AG20443 (cell line): ENCODE measurements around the gene CYP1A1.

Experiments
- DNase-seq: peaks from one replicate; pipeline ENCODE4 v3.0.0; 2012; ENCODE audit warnings: low spot score, mixed read lengths

CYP1A1 gene, protein sequence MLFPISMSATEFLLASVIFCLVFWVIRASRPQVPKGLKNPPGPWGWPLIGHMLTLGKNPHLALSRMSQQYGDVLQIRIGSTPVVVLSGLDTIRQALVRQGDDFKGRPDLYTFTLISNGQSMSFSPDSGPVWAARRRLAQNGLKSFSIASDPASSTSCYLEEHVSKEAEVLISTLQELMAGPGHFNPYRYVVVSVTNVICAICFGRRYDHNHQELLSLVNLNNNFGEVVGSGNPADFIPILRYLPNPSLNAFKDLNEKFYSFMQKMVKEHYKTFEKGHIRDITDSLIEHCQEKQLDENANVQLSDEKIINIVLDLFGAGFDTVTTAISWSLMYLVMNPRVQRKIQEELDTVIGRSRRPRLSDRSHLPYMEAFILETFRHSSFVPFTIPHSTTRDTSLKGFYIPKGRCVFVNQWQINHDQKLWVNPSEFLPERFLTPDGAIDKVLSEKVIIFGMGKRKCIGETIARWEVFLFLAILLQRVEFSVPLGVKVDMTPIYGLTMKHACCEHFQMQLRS

DNA sequence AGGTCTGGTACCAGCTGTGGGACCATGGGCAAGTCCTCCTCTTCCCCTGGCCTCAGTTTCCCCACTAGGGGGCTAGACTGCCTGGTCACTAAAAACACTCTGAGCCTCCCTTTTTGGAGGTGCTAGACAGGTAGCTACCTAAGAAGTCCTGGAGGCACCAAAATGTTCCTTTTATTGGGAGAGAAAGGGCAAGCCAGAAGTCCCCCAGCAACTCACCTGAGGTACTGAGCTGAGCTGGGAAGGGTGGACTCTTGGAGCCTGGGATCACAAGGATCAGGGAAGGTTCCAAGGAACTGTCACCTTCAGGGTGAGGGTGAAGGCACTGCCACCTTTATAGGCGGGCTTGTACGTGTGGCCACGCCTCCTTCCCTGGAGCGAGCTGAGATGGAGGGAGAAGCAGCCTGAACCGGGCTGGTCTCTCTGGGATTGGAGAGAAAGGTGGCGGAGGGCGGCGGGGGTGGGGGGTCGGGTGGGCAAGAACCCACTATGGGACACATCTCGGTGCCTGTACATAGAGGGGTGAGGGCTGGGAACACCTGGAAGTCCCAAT lies at the start of gene CYP1A1:
TSS of gene CYP1A1 (minus strand) at position 304 of the 550 bp plus-strand sequence. CDS start 2,431 bp downstream, outside the sequence.
- DNase-seq: no peak

DNA sequence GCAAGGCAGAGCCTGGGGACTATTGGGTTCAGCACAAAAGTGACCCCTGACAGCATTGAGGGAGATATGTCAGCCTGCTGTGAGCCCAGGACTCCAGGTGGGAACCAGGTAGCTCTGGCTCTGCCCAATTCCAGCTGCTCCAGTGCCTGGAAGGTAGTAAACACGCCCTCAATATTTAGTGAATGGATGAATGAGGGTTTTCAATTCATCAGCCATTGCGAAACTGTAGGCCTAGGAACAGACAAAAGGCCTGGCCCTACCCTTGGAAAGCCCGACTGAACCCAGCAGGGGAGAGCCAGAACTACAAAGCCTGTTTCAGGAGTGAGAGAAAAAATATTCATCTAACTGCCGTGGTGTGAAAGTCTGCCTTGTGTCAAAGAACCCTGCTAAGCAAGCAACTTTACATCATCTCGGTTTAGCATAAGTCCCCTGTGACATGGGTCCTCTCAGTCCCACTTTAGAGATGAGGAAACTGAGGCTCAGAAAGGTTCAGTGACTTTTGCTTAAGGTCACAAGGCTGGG lies 48.5 kb upstream of the CYP1A1 start:
- peak; percentile 38 for DNase-seq

DNA sequence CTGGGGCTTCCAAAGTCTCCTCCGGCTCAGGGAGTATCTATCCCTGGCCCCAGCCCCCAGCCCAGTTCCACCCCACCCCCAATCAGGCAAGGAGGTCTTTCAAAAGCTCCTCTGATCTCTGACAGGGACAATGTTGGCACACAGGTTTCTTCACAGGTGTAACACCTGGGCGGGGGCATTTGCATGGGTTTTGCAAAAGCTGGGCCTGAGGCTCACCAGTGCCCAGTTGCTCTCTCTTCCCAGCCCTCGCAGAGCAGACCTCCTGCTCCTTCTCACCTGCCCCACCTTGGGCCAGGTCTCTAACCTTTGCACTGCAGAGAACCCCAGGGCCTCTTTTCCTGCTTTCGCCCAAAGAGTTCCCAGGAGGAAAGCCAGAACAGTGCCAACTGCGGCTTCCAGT lies 48.0 kb upstream of the CYP1A1 start:
- no peak for DNase-seq

DNA sequence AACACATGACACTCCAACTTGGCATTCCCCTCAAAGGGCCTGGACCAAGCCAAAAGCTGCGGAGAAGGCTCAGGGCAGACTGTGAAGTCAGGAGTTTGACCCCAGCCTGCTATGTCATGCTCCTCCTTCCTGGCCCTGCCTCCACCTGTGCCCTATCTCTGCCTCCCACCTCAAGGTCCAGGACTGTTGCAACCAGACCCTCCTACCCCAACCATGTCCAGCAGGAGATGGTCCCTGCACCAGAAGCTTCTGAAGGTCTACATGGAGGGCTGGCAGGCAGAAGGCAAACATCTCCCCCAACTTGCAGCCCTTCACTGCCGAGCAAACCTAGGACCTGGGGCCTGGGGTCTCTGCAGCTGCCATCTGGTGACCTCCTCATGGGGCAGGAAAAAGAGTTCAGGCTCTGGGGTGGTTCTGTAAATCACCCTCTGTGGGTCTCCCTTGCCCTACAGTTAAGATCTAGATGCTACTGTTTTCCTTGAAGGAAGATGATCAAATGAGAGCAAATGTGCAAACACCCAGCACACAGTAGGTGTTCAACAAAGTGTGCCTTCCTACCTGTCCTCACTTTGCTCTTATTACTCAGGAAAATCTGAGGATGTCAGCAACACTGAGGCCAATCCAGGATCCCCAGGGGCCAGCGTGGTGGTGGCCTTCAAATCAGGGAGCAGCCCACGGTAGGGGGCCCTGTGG lies 45.0 kb upstream of the CYP1A1 start:
- DNase-seq: no peak

DNA sequence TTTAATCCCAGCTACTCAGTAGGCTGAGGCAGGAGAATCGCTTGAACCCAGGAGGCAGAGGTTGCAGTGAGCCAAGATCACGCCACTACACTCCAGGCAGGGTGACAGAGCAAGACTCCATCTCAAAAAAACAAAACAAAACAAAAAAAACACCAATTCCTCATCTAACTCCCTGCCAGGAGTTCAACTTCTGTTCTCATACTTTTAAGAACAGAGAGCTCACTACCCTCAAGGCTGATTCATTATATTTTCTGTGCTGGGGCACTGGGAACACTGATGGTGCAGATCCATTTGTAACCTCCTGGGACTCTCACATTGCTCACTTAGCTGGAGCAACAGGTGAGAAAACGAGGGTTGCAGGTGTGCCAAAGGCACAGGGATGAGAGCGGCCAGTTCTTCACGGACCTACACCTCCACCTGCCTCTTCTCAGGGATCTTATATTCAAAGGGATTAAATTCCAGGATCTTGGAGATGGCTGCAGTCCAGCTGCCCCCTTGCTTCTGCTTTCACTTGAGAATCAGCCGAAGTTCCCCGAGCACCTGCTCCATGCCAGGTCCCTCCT lies 44.2 kb upstream of the CYP1A1 start:
- no peak for DNase-seq

DNA sequence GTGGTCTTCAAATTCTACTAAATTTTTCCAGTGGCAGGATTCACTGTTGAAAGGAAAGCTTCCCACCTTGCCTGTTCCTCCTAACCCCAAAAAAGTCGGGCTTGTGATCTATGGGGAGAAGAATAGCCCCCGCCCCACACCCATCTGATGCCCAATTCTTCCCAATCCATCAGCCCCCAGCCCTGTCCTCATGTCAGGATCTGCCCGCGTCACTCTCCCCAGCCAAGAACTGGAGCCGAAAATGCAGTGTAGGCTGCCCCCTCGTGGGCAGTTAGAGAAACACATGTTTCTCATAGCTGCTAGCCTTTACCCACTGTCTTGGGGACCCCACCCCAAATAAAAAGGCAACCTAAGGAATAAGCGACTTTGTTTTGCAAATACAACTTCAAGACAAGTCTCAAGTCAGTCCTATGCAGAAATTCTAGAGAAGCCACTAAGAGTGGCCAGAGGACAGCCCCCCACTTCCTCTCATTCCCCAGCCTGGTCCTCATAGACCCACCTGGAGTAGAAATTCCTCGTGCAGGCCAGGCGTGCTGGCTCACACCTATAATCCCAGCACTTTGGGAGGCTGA lies 43.5 kb upstream of the CYP1A1 start:
- DNase-seq: peak; percentile 81

DNA sequence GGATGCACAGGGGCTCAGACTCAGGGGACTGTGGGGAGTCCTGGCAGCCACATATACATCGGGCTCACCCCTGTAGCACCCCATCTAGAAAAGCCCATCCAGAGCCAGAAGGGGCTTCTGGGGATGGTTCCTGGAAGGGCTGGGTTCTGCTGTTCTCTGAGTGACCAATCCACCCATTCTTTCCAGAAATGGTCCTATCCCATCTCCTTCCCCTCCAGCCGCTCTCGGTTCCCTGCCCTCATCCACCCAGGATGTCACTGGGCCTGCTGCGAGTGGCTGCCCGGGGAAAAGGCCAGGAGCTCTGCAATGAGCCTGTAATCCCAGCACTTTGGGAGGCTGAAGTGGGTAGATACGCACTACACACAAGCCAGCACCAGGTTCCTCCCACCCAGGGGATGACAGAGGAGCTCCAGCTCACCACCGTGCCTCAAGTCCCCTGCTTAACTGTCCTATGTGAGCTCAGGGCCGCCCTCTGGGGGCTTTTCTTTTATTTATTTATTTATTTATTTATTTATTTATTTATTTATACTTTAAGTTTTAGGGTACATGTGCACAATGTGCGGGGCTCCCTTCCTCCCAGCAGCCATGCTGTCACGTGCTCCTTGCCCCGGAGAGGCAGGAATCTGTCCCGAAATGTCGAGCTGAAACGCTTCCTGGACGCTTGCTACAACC lies 42.9 kb upstream of the CYP1A1 start:
- DNase-seq: no peak

DNA sequence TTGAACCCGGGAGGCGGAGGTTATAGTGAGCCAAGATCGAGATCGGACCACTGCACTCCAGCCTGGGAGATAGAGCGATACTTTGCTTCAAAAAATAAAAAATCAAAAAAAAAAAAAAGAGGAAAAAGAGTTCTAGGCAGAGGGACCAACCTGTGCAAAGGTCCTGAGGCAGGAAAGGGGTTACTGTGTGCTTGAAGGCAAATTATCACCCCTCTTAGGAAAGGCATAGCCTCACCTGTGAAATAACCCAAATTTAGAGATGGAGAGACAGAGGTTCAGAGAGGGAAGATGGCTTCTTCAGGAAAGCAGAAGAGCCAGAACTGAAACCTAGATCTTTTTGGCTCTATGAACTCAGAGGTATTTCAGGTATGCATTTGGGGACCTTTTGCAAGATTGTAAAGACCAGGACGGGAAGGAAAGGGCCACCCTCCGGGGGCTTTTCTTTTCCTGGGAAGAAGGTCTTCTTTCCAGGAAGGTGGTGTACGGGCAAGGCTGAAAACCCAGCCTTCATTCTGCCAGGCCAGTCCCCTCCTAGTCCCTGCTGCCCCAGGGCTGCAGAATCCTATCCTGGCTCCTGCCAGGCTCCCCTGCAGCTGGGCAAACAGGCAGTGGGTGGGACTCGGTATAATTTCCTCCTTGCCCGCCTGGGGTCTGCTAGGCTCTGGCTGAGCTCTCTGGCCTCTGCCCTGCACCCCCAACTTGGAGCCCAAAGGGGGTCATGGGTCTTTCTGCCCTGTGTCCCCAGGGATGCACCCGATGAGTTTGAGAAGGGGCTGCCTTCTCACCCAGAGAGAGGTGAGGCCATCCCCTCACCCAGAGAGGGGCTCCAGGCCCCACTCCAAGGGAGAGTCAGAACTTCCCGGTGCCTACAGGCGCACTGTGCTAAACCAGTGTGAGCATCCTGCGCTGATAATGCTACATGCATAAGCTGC lies 42.1 kb upstream of the CYP1A1 start:
- DNase-seq: no peak

DNA sequence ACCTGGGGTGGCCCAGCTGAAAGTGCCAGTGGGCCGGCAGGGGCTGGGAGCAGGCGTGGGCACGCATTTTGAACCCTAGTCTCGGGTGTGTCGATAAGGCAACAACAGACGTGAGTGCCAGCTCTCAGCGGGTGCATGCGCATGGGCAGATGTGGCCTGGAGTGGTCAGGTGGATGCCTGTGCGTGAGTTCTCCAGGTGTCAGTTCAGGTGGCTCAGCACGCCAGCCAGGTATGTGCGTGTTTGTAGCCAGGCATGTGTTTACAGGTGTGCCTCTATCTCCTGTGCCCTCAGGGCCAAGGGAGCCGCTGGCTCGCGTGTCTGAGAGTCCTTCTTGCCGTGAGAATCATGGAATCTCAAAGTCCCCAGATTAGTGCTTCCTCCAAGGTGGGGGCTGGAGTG lies 38.1 kb upstream of the CYP1A1 start:
- DNase-seq: no peak

DNA sequence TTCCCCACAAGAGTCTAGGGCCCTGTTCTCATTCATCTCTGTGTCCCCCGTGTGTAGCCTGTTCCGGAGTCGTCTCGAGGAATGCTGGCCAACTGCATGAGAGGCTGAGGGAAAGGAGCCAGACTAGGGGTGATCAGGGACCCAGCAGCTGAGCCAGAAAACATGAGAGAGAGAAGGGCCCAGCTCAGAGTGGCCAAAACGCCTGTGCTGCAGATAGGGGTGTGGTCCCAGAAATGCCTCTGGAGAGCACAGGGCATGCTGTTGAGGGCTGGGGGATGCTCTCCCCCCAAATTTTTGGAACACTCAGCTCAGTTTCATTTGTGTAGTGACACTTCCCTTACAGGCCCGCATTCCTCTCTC lies 37.4 kb upstream of the CYP1A1 start:
- DNase-seq: no peak

DNA sequence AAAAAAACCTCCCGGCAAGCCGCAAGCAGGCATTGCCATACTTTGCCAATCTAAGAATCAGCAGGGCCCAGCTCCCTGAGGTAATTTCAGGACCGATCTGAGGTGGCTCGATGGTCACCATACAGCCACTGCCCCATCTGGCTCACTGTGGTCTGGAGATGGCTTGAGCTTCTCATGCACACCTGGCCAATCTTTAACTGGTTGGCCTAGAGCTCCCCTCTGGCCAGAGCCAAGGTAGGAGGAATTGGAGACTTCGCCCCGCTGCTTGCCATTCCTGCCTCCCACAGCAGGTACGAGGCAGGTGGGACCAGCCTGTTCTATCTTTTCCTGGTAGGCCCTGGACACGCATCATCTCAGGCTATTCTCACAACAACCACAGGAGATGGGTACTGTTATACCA lies 33.4 kb upstream of the CYP1A1 start:
- no peak for DNase-seq

DNA sequence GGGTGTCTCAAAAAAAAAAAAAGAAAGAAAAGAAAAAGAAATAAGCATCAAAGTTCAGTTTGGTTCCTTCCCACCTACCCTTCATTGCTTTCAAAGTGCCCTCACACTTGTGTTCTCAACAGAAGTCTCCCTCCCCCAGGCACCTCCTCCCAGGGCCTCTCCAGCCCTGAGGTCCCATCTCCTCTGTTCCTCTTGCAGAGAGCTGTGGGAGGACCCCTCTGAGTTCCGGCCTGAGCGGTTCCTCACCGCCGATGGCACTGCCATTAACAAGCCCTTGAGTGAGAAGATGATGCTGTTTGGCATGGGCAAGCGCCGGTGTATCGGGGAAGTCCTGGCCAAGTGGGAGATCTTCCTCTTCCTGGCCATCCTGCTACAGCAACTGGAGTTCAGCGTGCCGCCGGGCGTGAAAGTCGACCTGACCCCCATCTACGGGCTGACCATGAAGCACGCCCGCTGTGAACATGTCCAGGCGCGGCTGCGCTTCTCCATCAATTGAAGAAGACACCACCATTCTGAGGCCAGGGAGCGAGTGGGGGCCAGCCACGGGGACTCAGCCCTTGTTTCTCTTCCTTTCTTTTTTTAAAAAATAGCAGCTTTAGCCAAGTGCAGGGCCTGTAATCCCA lies 29.4 kb upstream of the CYP1A1 start:
- DNase-seq: no peak

DNA sequence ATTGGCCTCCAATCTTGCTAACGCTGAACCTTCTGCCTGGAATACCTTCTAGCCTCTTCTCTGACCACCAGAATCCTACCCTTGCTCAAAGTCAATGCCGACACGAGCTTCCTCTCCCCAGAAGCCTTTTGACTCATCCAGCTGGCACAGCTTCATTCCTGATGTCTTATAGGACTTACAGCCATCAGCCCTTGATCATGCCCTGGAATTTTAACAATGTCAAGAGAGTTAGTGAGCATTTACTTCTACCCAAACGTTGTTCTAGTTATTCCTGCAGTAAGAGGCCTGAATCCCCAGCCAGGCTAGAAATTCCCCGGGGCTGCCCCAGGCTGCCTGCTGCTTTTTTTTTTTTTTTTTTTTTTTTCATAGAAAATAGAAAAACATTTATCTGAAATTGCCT lies 27.2 kb upstream of the CYP1A1 start:
- DNase-seq: peak; percentile 72

DNA sequence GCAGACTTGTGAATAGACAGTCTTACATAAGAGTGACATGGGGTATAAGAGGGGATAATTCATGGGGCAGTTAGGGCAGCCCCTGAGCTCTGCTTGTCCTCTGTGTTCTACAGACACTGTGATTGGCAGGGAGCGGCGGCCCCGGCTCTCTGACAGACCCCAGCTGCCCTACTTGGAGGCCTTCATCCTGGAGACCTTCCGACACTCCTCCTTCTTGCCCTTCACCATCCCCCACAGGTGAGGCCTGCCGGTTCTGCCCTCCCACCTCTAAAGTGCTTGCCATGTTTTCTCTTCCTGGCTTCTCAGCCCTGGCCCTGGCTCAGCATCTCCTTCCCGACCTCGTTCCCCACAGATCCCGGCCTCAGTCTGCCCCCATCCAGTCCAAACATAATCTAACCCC lies 26.7 kb upstream of the CYP1A1 start:
- no peak for DNase-seq

DNA sequence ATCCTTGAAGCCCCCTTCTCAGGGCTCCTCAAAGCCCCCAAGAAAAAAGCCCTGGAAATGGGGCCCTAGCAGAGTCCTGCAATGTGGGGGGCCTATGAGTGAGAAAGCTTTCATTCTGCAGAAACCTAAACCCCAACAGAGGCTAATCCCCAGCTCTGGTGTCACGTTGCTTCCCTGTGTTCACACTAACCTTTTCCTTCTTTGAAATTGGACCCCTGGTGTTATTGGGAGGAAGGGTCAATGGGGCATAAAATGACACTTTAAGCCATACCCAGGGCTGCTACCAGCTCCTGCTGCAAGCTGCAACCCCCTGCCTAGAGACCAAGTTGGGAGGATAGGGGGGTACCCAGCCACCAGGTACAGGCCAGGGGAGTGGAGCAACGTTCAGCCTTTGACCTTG lies 25.4 kb upstream of the CYP1A1 start:
- no peak for DNase-seq

DNA sequence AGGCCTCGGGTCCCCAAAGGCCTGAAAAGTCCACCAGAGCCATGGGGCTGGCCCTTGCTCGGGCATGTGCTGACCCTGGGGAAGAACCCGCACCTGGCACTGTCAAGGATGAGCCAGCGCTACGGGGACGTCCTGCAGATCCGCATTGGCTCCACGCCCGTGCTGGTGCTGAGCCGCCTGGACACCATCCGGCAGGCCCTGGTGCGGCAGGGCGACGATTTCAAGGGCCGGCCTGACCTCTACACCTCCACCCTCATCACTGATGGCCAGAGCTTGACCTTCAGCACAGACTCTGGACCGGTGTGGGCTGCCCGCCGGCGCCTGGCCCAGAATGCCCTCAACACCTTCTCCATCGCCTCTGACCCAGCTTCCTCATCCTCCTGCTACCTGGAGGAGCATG lies 24.5 kb upstream of the CYP1A1 start:
- DNase-seq: no peak

DNA sequence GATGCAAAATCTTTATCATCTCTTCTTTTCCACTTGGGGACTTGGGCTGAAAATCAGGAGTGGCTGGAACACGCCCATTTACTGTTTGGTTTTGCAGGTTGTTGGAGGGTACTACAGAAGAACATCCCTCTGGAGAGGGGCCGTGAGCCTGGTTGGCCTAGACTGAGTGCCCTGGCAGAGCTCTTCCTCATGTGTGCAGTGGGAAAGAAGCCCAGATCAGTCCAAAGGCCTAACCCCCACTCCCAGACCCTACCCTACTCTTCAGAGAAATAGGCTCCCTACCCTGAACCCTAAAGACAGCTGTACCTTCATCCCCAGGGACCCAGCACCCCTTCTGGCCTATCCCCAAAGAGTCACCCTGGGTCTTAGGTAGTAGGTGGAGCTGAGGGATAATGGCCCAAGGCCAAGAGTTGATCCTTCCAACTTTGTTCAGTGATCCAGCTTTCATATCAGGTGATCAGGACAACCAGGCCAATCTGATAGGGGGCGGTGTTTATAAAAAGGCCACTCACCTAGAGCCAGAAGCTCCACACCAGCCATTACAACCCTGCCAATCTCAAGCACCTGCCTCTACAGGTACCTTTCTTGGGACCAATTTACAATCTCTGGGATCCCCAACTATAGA lies 23.1 kb upstream of the CYP1A1 start, which contains the start of gene CYP1A2:
TSS of gene CYP1A2 (plus strand) at position 524 of the 625 bp plus-strand sequence. CDS start 894 bp downstream, outside the sequence.
- DNase-seq: no peak

DNA sequence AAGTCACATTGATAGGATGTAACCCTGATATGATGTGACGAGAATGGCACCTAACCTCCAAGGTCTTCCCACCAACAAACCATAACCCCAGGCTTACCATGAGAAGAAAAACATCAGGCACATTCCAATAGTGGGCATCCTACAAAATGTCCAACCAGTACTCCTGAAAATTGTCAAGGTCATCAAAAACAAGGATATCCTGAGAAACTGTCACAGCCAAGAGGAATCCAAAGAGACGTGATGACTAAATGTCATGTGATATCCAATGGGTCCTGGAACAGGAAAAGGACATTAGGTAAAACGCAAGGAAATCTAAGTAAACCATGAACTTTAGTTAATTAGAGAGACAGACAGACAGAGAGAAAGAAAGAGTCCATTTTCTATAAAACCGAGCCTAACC lies 21.1 kb upstream of the CYP1A1 start:
- DNase-seq: no peak

DNA sequence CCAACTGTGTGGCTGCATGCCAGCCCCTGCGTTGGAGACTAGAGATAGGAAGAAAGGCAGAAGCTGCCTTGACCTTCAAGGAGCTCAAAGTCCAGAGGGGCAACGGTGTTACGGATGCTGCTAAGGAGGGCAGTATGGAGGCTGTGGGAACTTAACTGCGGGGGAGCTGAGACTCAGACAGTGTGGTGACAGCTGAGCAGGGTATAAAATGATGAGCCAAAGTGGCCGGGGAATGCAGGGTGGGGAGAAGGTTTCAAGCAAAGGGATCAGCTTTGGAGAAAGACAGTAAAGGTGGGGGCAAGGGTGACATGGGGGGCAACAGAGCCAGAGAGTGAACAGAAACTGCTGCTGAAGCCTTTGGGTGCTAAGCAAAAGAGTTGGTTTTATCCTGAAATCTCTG lies 17.1 kb upstream of the CYP1A1 start:
- DNase-seq: no peak
